Gastroesophageal sphincter (tissue), 4 donors: Measurements from ENCODE around the gene DISP2. TPM values are rescaled to one million over a fixed set of nuclear protein-coding genes. Genes with fewer than 3 reads are reported as not detected.

Source experiments
- ATAC-seq: fragments of 150-250 bp; one replicate; pipeline ENCODE4 v1.9.1; 2016; ENCODE audit warnings: mild to moderate bottlenecking, moderate library complexity
- H3K27ac ChIP-seq, 4 donors: fragments of 200-600 bp; sonication (generic) in 3 of 4; 1 replicate in 3 of 4; 2 replicates in 1 of 4; pipeline ENCODE4 v1.5.1; 2016 to 2019
- H3K27me3 ChIP-seq: fragments of 200-600 bp; sonication (generic); one replicate; pipeline ENCODE4 v1.5.1; 2019
- H3K36me3 ChIP-seq, 2 donors: fragments of 200-600 bp; sonication (generic); one replicate each; pipeline ENCODE4 v1.5.1; 2019; ENCODE audit warnings: control low read depth in 1 of 2
- H3K4me1 ChIP-seq, 3 donors: fragments of 200-600 bp; sonication (generic); 1 replicate in 2 of 3; 2 replicates in 1 of 3; pipeline ENCODE4 v1.5.1; 2016 to 2019; ENCODE audit warnings: control low read depth in 2 of 3
- H3K4me3 ChIP-seq, 2 donors: fragments of 200-600 bp; sonication (generic); one replicate each; pipeline ENCODE4 v1.5.1; 2019; ENCODE audit warnings: mild to moderate bottlenecking in 1 of 2, moderate library complexity in 1 of 2
- H3K9me3 ChIP-seq, 3 donors: fragments of 200-600 bp; sonication (generic); one replicate each; pipeline ENCODE4 v1.5.1; 2017 to 2019; ENCODE audit warnings: control low read depth in 2 of 3
- EP300 ChIP-seq: sonication (generic); formaldehyde crosslinking; IDR thresholded peaks from one replicate; pipeline ENCODE4 v1.6.1; 2017; ENCODE audit warnings: antibody characterized with exemption, mild to moderate bottlenecking
- POLR2A ChIP-seq, 2 donors: fragments of 450-650 bp; IDR thresholded peaks; one replicate each; pipeline ENCODE4 v1.6.1; 2017; ENCODE audit warnings: antibody characterized with exemption in 2 of 2, mild to moderate bottlenecking in 2 of 2, moderate library complexity in 1 of 2
- POLR2AphosphoS5 ChIP-seq: sonication (generic); formaldehyde crosslinking; IDR thresholded peaks from one replicate; pipeline ENCODE4 v1.6.1; 2017; ENCODE audit warnings: antibody characterized with exemption
- WGBS, 2 donors: methylation state at CpG; one replicate each; pipeline ENCODE4 v1.1.5; 2018; ENCODE audit warnings: low coverage in 1 of 2; 5-methylcytosine and 5-hydroxymethylcytosine counted together
- total RNA-seq, 4 donors: library from RNA; depleted of rRNA; stranded (reverse); fragments of >200 nt; gene quantifications; one replicate each; pipeline ENCODE4 v1.1.0, GENCODE V29; 2016
- TF ChIP-seq, protein P1 (sequence below), 4 experiments: fragments of 200-600 bp in 2 of 4; fragments of 450-650 bp in 2 of 4; sonication (generic) in 1 of 4; IDR thresholded peaks; one replicate each; pipeline ENCODE4 v1.5.1; 2017 to 2019; ENCODE audit warnings: antibody characterized with exemption in 4 of 4, mild to moderate bottlenecking in 2 of 4, moderate library complexity in 2 of 4

The DISP2 gene
- total RNA-seq, 4 donors from 2014 or later, result 0.07 to 0.19 (median 0.15) TPM

DNA sequence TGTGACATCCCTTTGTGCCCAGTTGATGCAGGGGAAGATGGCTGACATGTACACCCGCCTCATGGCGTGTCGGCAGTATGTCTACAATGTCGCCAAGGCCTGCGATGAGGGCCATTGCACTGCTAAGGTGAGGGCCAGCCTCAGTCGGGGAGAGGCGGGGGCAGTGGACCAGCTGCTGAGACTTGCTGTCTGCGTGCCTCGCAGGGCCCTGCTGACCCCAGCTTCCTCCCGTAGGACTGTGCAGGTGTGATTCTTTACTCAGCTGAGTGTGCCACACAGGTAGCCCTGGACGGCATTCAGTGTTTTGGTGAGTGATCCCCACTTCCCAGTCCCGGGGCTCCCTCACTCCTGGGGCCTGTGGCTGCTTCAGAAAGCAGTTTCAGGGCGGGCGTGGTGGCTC, 58.0 kb downstream of the DISP2 start:
- H3K36me3 ChIP-seq, result peaks cover 0 to 85% of the 10 kb centered on the region in 2 donors
- TF ChIP-seq, protein P1, sequence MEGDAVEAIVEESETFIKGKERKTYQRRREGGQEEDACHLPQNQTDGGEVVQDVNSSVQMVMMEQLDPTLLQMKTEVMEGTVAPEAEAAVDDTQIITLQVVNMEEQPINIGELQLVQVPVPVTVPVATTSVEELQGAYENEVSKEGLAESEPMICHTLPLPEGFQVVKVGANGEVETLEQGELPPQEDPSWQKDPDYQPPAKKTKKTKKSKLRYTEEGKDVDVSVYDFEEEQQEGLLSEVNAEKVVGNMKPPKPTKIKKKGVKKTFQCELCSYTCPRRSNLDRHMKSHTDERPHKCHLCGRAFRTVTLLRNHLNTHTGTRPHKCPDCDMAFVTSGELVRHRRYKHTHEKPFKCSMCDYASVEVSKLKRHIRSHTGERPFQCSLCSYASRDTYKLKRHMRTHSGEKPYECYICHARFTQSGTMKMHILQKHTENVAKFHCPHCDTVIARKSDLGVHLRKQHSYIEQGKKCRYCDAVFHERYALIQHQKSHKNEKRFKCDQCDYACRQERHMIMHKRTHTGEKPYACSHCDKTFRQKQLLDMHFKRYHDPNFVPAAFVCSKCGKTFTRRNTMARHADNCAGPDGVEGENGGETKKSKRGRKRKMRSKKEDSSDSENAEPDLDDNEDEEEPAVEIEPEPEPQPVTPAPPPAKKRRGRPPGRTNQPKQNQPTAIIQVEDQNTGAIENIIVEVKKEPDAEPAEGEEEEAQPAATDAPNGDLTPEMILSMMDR (IDR thresholded peaks at IDR 0.05), result no peak
- TF ChIP-seq EP300 (no peak), POLR2AphosphoS5 (no peak), POLR2A (IDR thresholded peaks at IDR 0.05) (no peak)

DNA sequence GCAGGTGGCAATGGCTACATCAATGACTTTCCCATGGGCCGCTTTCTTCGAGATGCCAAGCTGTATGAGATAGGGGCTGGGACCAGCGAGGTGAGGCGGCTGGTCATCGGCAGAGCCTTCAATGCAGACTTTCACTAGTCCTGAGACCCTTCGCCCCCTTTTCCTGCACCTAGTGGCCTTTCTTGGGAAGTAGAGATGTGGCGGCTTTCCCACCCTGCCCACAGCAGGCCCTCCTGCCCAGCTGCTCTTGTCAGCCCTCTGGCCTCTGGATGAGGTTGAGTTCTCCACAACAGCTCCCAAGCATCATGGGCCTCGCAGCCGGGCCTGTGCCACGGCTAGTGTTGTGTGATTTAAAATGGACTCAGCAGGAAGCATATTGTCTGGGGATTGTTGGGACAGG, 60.1 kb downstream of the DISP2 start:
- H3K9me3 ChIP-seq, result no peaks in the 10 kb centered on the region
- H3K4me1 ChIP-seq, result peaks cover 0 to 25% (median 2%) of the 10 kb centered on the region in 3 donors
- no peak overlapping the region for H3K4me3 ChIP-seq
- H3K27ac ChIP-seq, result no peak overlapping the region
- 73 to 82% methylated on average over 3 to 6 of the region's 10 CpGs for WGBS, 2 donors
- TF ChIP-seq, protein P1 (IDR thresholded peaks at IDR 0.05), result no peak
- no peak for TF ChIP-seq POLR2A (IDR thresholded peaks at IDR 0.05)
- no peak for TF ChIP-seq EP300
- no peak for TF ChIP-seq POLR2AphosphoS5
- H3K36me3 ChIP-seq, result peaks cover 0 to 64% of the 10 kb centered on the region in 2 donors
- ATAC-seq, result no peak
- no peaks in the 10 kb centered on the region for H3K27me3 ChIP-seq

More for the DNA sequence above, 58.0 kb downstream of the DISP2 start:
- Histone ChIP-seq H3K4me3 (no peak overlapping the region), H3K27me3 (no peaks in the 10 kb centered on the region), H3K4me1 (peaks cover 0 to 13% (median 0%) of the 10 kb centered on the region in 3 donors), H3K9me3 (no peaks in the 10 kb centered on the region), H3K27ac (no peak overlapping the region)
- no peak for ATAC-seq
- WGBS, 2 donors, result no CpG with 5 or more reads among the region's 14 CpGs

DNA sequence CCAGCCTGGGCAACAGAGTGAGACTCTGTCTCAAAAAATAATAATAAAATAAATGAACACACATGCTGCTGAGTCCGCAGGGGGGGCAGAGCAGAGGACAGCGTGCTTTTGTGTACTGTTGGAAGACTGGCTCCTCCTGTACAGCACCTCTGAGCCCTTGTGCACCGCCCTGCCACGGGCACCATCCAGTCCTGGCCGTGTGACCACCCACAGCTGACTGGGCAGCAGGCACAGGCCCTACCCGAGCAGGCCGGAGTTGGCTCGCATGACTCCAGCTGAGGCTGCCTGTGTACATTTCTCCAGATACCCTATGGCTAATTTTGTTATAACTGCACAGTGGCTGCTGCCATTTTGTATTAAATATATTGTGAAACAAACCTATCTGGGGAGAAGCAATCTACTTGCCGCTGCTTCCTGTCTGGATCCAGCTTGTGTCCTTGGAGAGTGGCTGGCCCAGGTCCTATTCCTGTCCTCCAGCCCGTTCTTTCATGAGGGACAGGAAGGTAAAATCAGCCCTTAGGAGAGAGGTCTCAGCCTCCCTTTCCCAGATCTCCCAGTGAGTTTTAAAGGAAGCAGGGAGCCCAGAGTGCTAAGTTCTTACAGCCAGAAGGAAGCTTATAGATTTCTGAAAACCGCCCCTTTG, 62.2 kb downstream of the DISP2 start:
- Histone ChIP-seq H3K9me3 (no peaks in the 10 kb centered on the region), H3K27ac (peak overlapping the region in 1 of 4 donors; percentile 35), H3K36me3 (peaks cover 0 to 44% of the 10 kb centered on the region in 2 donors), H3K4me1 (peaks cover 0 to 25% (median 2%) of the 10 kb centered on the region in 3 donors), H3K4me3 (no peak overlapping the region), H3K27me3 (no peaks in the 10 kb centered on the region)
- TF ChIP-seq POLR2A (IDR thresholded peaks at IDR 0.05) (no peak), EP300 (no peak), POLR2AphosphoS5 (no peak)
- TF ChIP-seq, protein P1 (IDR thresholded peaks at IDR 0.05), result no peak
- no peak for ATAC-seq
- WGBS, 2 donors, result 65 to 89% methylated on average over 4 to 5 of the region's 11 CpGs

DNA sequence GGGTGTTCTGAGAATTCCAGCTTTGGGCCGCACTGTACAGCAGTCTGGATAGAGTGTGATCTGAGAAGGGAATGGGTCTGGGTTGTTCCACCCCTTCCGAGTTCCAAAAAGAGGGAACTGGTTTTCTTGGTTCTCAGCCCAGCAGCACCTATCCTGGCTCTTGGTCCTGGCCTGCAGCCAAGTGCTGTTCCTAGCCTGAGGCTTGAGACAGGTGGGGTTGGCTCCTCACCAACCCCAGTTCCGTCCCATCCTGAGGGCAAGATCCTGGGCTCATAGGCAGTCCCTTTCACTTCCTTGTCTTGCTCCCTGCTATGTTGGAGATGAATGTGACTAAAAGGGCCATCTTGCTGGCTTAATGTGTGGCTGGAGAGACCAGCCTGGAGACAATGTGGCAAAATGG, 62.8 kb downstream of the DISP2 start:
- H3K27ac ChIP-seq, result peak overlapping the region in 1 of 4 donors; percentile 35
- TF ChIP-seq POLR2AphosphoS5 (no peak), EP300 (no peak), POLR2A (IDR thresholded peaks at IDR 0.05) (no peak)
- TF ChIP-seq, protein P1 (IDR thresholded peaks at IDR 0.05), result no peak
- H3K9me3 ChIP-seq, result no peaks in the 10 kb centered on the region
- H3K27me3 ChIP-seq, result no peaks in the 10 kb centered on the region
- H3K4me3 ChIP-seq, result no peak overlapping the region
- 53 to 70% methylated on average over 2 of the region's 3 CpGs for WGBS, 2 donors
- H3K36me3 ChIP-seq, result peaks cover 0 to 42% of the 10 kb centered on the region in 2 donors
- no peak for ATAC-seq
- H3K4me1 ChIP-seq, result peaks cover 0 to 25% (median 2%) of the 10 kb centered on the region in 3 donors
